Parathyroid adenoma (tissue), 2 donors: Measurements from ENCODE around the gene SLC25A1.

ENCODE experiments used
- H2AFZ ChIP-seq: fragments of 300-600 bp; sonication (generic); one replicate; pipeline ENCODE4 v1.7.0; 2017; ENCODE audit warnings: antibody characterized with exemption, mild to moderate bottlenecking
- H3K27ac ChIP-seq: fragments of 300-600 bp; sonication (generic); one replicate; pipeline ENCODE4 v1.7.0; 2017
- H3K27me3 ChIP-seq: fragments of 300-600 bp; sonication (generic); one replicate; pipeline ENCODE4 v1.7.0; 2017; ENCODE audit warnings: low read length; ENCODE audit not compliant: control insufficient read depth, insufficient read depth
- H3K36me3 ChIP-seq: fragments of 300-600 bp; sonication (generic); one replicate; pipeline ENCODE4 v1.7.0; 2017; ENCODE audit warnings: low read length; ENCODE audit not compliant: control insufficient read depth, insufficient read depth
- H3K4me1 ChIP-seq: fragments of 300-600 bp; sonication (generic); one replicate; pipeline ENCODE4 v1.7.0; 2017; ENCODE audit warnings: control low read depth
- H3K4me2 ChIP-seq: fragments of 300-600 bp; sonication (generic); one replicate; pipeline ENCODE4 v1.7.0; 2017; ENCODE audit warnings: low read length
- H3K4me3 ChIP-seq: fragments of 300-600 bp; sonication (generic); one replicate; pipeline ENCODE4 v1.7.0; 2017; ENCODE audit warnings: low read depth, low read length
- H3K79me2 ChIP-seq: fragments of 300-600 bp; sonication (generic); one replicate; pipeline ENCODE4 v1.7.0; 2017; ENCODE audit warnings: control low read depth
- H3K9ac ChIP-seq: fragments of 300-600 bp; sonication (generic); one replicate; pipeline ENCODE4 v1.7.0; 2017; ENCODE audit warnings: mild to moderate bottlenecking
- H3K9me3 ChIP-seq: fragments of 300-600 bp; sonication (generic); one replicate; pipeline ENCODE4 v1.7.0; 2017; ENCODE audit warnings: low read length; ENCODE audit not compliant: control insufficient read depth
- CTCF ChIP-seq: fragments of 300-600 bp; sonication (generic); IDR thresholded peaks from one replicate; pipeline ENCODE4 v1.7.0; 2017; ENCODE audit warnings: antibody characterized with exemption, mild to moderate bottlenecking
- donor health status: primary hyperparathyroidism.

SLC25A1 gene

GRCh38 chr22:19138217-19139000 is 40.1 kb downstream of the SLC25A1 start:
- Histone ChIP-seq H3K79me2 (peaks cover 2% of the 10 kb centered on the region), H3K27me3 (no peaks in the 10 kb centered on the region), H3K9ac (no peak overlapping the region), H3K9me3 (no peaks in the 10 kb centered on the region), H3K36me3 (no peaks in the 10 kb centered on the region), H3K4me3 (no peak overlapping the region), H3K4me1 (no peaks in the 10 kb centered on the region), H3K4me2 (no peak overlapping the region), H2AFZ (no peak overlapping the region), H3K27ac (no peak overlapping the region)
- no peak for TF ChIP-seq CTCF

- Histone ChIP-seq H3K27ac (no peak overlapping the region), H3K4me2 (no peak overlapping the region), H2AFZ (no peak overlapping the region), H3K27me3 (no peaks in the 10 kb centered on the region), H3K36me3 (no peaks in the 10 kb centered on the region), H3K4me3 (no peak overlapping the region), H3K9me3 (no peaks in the 10 kb centered on the region), H3K9ac (no peak overlapping the region), H3K4me1 (no peaks in the 10 kb centered on the region), H3K79me2 (no peaks in the 10 kb centered on the region)
- no peak for TF ChIP-seq CTCF
Observed at GRCh38 chr22:19137384-19138216, 40.9 kb downstream of the SLC25A1 start.

GRCh38 chr22:19136915-19137314 is 41.6 kb downstream of the SLC25A1 start:
- Histone ChIP-seq H3K27me3 (no peaks in the 10 kb centered on the region), H3K79me2 (no peaks in the 10 kb centered on the region), H3K27ac (no peak overlapping the region), H3K4me3 (no peak overlapping the region), H3K9ac (no peak overlapping the region), H3K36me3 (no peaks in the 10 kb centered on the region), H3K4me1 (no peaks in the 10 kb centered on the region), H2AFZ (no peak overlapping the region), H3K4me2 (no peak overlapping the region), H3K9me3 (no peaks in the 10 kb centered on the region)
- no peak for TF ChIP-seq CTCF

- no peaks in the 10 kb centered on the region for H3K79me2 ChIP-seq
- H3K27ac ChIP-seq = no peak overlapping the region
- H3K27me3 ChIP-seq = no peaks in the 10 kb centered on the region
- no peaks in the 10 kb centered on the region for H3K4me1 ChIP-seq
- H2AFZ ChIP-seq = no peak overlapping the region
- no peaks in the 10 kb centered on the region for H3K9me3 ChIP-seq
- H3K9ac ChIP-seq = no peak overlapping the region
- no peak for TF ChIP-seq CTCF
- no peak overlapping the region for H3K4me2 ChIP-seq
- no peak overlapping the region for H3K4me3 ChIP-seq
- no peaks in the 10 kb centered on the region for H3K36me3 ChIP-seq
Observed at GRCh38 chr22:19134874-19135273, 43.7 kb downstream of the SLC25A1 start.
